GM18519 (cell line): Measurements from ENCODE around the gene GIMD1.
"Not testable (repeated sequence)": the region's sequence is repeated elsewhere in the genome, so short reads cannot be mapped to it uniquely, and the experiment has no call there.

Experiments
- ATAC-seq: cut with Tn5 transposase; IDR thresholded peaks from one replicate; pipeline ENCODE4 v1.9.1; 2021; ENCODE audit warnings: mild to moderate bottlenecking, moderate library complexity; ENCODE audit not compliant: unreplicated experiment, low FRiP score

The GIMD1 gene

GRCh38 chr4:106353786-106354185 is 14.8 kb downstream of the GIMD1 start:
- ATAC-seq: no peak

- no peak for ATAC-seq
Measured at GRCh38 chr4:106351016-106351415, 17.6 kb downstream of the GIMD1 start.

DNA sequence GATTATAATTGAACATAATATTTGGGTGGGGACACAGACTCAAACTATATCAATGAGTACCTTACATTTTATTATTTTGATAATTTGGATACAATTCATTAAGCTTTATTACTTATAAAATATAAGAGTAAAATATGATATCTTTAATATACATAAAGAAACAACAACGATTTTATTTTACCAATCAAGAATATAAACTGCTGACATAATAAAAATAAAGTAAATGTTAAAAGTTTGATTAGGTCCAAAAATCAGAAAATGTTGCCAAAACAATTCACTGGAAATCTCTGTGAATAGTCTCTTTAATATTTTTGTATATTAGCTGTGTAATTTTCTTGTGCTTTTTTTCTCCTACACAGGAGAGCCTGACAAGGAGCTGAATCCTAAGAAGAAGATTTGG is 21.4 kb downstream of the GIMD1 start:
- no peak for ATAC-seq

DNA sequence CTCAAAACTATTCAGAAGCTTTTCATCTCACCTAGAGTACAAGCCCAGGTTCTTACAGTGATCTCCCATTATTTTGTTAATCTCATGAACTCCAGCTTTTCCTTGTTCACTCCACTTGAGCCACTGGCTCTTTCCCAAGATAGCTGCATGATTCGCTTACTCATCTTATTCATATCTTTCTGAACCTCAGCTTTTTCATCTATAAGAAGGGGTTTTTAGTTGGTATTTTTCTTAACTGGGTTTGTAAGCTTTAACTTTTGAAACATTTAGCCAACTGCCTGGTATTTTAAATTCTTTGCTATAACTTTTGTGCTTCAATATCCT is 24.0 kb downstream of the GIMD1 start:
- ATAC-seq: no peak

- no peak for ATAC-seq
Measured at GRCh38 chr4:106343865-106344646, 24.5 kb downstream of the GIMD1 start.

- ATAC-seq: no peak
Measured at GRCh38 chr4:106340774-106341173, 27.8 kb downstream of the GIMD1 start.

DNA sequence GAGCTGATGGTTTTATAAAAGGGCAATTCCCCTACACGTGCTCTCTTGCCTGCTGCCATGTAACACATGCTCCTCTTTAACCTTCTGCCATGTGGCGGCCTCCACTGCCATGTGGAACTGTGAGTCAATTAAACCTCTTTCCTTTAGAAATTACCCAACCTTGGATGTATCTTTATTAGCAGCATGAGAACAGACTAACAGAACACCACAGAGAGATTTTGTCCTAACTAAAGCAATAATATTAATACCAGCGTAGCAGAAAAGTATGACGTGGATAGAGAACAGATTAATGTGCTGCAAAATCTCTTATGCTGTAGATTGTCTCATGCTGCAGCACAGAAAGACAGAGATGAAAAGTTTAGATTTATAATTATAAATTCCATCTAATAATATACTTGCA is 29.1 kb downstream of the GIMD1 start:
- ATAC-seq: no peak

GRCh38 chr4:106338671-106339070 is 29.9 kb downstream of the GIMD1 start:
- no peak for ATAC-seq

- no peak for ATAC-seq
Measured at GRCh38 chr4:106337916-106338315, 30.7 kb downstream of the GIMD1 start.

- ATAC-seq: no peak
Measured at GRCh38 chr4:106336618-106337017, 32.0 kb downstream of the GIMD1 start.

DNA sequence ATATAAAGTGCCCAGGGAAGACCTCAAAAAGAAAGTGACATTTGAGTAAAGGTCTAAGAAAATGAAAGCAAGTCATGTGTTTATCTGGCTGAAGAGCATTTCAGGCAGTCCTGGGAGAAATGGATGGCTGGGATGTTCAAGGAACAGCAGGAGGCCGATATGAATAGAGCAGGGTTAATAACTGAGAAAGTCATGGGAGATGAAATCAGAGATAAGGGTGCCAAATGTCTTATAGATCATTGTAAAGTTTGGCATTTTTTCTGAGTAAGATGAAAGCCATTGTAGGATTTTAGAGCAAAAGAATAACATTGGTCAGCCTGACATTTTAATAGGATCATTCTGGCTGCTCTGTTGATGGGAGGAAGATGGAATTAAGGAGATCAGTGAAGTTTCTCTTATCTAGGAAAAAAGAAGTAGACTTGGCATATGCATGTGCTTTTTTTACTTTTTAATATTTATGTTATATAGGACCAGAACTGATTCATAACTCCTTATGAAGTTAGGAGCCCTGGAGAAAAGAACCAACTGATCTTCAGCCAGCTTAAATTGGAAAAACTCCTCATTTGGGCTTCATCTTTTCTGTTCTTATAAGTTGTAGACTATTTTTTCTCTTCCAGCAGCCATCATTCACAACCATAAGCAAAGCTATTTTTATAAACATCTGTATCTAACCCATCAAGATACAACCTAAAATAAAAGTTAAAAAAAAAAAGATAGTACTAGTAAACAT is 33.7 kb downstream of the GIMD1 start:
- ATAC-seq: no peak

GRCh38 chr4:106333186-106333585 is 35.4 kb downstream of the GIMD1 start:
- ATAC-seq: no peak

DNA sequence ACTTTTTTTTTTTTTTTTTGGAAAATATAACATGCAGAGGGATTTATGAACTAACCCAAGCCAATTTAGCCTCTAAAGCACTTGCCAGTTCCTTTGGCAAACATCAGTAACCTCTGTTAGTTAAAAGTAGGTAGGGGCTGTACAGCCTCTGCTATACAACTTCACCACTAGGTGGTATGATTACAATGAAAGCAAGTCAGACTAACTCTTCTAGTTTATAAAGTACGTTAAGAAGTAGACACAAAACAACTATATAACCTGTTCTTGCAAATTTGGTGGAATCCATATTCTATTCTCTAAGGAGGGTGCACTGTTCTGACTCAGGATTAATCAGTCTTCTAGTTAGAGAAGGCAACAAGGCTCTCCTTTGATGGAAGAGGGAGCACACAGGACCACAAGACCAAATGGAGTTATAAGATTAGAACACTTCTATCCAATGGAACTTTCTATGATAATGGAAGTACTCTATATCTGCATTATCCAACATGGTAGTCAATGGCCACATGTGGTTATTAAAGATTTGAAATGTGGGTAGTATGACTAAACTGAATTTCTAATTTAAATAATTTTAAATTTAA is 39.4 kb downstream of the GIMD1 start:
- ATAC-seq: peak; percentile 88

DNA sequence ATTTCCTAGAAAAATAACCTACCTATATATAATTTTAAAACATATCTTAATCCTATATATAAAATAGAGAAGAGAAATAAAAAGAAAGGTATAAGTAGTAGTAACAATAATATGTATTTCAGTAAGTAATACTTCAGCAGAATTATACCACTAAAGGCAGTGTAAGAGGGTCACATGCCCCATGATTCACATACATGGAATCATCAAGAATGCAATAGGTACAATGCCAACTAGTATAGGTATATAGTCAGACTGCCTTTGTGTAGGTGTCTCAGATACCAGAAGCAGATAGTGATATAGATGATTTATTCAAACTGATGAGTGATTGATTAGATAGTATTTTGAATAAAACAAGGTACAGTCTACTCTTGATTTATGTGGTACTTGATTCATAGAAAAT is 42.8 kb downstream of the GIMD1 start:
- no peak for ATAC-seq

- no peak for ATAC-seq
Measured at GRCh38 chr4:106323119-106323518, 45.5 kb downstream of the GIMD1 start.

DNA sequence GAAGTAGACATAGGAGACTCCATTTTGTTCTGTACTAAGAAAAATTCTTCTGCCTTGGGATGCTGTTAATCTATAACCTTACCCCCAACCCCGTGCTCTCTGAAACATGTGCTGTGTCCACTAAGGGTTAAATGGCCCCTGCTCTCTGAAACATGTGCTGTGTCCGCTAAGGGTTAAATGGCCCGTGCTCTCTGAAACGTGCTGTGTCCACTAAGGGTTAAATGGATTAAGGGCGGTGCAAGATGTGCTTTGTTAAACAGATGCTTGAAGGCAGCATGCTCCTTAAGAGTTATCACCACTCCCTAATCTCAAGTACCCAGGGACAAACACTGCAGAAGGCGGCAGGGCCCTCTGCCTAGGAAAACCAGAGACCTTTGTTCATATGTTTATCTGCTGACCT is 46.8 kb downstream of the GIMD1 start:
- ATAC-seq: not testable (repeated sequence)

DNA sequence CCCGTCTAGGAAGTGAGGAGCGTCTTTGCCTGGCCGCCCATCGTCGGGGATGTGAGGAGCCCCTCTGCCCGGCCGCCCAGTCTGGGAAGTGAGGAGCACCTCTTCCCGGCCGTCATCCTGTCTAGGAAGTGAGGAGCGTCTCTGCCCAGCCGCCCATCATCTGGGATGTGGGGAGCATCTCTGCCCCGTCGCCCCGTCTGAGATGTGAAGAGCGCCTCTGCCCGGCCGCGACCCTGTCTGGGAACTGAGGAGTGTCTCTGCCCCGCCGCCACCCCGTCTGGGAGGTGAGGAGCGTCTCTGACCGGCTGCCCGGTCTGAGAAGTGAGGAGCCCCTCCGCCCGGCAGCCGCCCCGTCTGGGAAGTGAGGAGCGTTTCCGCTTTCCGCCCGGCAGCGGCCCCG is 47.4 kb downstream of the GIMD1 start:
- not testable (repeated sequence) for ATAC-seq

GRCh38 chr4:106320235-106320634 is 48.3 kb downstream of the GIMD1 start:
- no peak for ATAC-seq

- ATAC-seq: no peak
Measured at GRCh38 chr4:106318511-106318910, 50.1 kb downstream of the GIMD1 start.

- ATAC-seq: no peak
Measured at GRCh38 chr4:106317815-106318214, 50.8 kb downstream of the GIMD1 start.

DNA sequence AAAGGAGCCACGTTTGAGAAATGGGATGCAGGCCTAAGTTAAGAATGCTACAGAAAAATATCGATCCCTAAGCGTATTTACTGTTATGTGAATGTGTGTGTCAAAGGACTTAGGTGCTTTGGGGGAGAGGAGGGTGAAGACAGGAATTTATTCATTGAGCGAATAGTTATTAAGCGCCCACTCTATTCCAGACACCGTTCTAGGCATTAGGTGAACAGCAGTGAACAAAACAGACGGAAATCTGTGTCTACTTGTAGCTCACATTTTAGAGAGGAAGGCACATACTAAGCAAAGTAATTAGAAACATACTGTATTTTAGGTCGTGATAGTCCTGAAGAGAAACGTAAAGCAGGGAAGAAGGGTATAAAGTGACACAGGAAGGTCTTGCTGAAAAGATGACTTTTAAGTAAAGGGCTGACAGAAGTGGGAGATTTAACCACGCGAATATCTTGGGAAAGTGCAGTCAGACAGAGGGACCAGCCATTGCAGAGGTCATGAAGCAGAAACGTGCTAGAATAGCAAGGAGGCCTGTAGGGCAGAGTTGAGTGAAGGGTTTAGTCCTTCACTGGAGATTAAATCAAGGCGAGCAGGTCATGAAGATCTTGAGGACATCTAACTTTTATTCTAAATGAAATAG is 51.7 kb downstream of the GIMD1 start:
- ATAC-seq: no peak
